Measurements from ENCODE around the gene TEX22.

TEX22 gene

DNA sequence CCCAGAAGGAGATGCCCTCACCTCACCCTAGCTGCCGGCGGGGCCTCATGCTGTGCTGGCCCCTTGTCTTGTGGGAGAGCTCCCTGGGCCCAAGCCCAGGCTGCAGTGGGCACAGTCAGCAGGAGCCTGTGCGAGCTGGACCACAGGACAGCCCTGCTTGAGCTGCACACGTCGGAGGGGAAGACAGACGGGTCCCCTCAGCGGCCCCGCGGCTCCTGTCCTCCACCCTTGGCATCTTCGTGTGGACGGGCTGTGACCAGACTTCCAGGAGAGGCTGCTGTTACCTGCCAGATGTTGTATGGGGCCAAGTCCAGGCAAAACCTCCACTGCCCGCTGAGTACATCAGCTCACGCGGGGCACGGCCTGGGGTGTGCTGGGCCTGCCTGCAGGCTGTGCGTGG lies 9.4 kb upstream of the TEX22 start:
- no peak for DNase-seq (ENCODE audit: low spot score)
- in situ Hi-C loops (cut with MboI; ENCODE audit: low sequenced_read_pairs, unreplicated experiment), result no loop called here
- no peak for TF ChIP-seq CTCF (IDR thresholded peaks at IDR 0.05; ENCODE audit: borderline replicate concordance, control extremely low read depth, extremely low read depth, insufficient read depth, missing control alignments)

GRCh38 chr14:105389534-105389933 lies 8.8 kb upstream of the TEX22 start:
- no peak for TF ChIP-seq CTCF (IDR thresholded peaks at IDR 0.05; ENCODE audit: borderline replicate concordance, control extremely low read depth, extremely low read depth, insufficient read depth, missing control alignments)
- in situ Hi-C loops (cut with MboI; ENCODE audit: low sequenced_read_pairs, unreplicated experiment), result no loop called here
- no peak for DNase-seq (ENCODE audit: low spot score)

DNA sequence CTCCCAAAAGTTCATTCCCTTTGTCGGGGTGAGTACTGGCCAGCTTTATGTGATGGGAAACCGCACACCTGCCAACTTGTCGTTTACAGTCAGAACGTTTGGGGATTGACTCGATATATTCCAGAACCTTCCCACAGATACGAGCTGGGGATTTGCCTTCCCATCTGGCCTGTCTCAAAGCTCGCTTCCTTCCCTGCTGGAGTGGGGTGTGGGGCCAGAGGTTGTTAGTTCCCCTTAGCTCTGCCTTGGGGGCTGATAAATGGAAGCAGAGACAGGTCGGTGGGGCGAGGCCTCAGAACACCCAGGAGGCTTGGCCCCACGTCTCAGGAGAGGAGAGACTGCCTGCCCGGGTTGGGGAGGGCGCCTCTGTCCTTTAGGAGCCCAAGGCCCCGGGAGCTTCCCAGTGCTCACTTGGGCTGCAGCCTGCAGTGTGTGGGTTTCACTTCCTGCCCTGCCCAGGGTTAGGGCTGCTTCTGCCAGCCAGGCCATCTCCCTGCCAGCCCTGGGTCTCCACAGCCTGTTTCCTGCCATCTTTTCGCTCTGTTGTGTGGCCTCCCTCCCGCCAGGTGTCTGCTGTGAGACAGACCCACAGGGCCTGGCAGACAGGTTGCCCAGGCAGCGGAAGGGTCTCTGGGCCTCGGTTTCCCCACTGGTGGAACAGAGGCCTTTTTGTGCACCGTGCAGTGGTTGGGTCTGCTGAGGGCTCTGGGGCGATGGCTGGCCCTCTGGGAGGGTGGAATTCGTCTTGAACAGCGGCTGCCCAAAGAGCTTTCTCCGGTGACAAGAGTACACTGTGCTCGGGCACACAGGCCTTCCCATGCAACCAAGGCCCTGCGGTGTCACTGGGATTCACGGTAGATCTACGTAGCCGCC lies 8.1 kb upstream of the TEX22 start:
- DNase-seq (ENCODE audit: low spot score), result no peak
- TF ChIP-seq CTCF (IDR thresholded peaks at IDR 0.05; ENCODE audit: borderline replicate concordance, control extremely low read depth, extremely low read depth, insufficient read depth, missing control alignments), result no peak
- in situ Hi-C loops (cut with MboI; ENCODE audit: low sequenced_read_pairs, unreplicated experiment), result no loop called here

- in situ Hi-C loops (cut with MboI; ENCODE audit: low sequenced_read_pairs, unreplicated experiment), result no loop called here
- no peak for TF ChIP-seq CTCF (IDR thresholded peaks at IDR 0.05; ENCODE audit: borderline replicate concordance, control extremely low read depth, extremely low read depth, insufficient read depth, missing control alignments)
- DNase-seq (ENCODE audit: low spot score), result no peak
Measured at GRCh38 chr14:105390849-105391500, 7.4 kb upstream of the TEX22 start.

DNA sequence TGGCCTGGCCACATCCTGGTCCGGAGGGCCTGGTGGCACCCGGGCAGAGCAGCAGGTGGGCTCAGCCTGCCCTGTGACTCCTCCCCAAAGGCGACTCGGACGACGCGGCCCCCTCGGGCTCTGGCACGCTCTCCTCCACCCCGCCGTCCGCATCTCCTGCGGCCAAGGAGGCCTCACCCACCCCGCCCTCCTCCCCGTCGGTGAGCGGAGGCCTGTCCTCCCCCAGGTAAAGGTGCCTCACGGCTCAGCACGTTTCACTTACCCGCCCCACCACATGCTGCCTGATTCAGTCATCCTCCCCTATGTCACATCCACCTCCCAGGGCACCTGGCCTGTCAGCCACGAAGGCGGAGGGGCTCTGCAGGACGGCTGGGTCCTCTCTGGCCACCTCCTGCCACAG lies 6.8 kb upstream of the TEX22 start:
- in situ Hi-C loops (cut with MboI; ENCODE audit: low sequenced_read_pairs, unreplicated experiment), result no loop called here
- no peak for DNase-seq (ENCODE audit: low spot score)

More for the DNA sequence above, 6.8 kb upstream of the TEX22 start:
- TF ChIP-seq CTCF (IDR thresholded peaks at IDR 0.05; ENCODE audit: borderline replicate concordance, control extremely low read depth, extremely low read depth, insufficient read depth, missing control alignments), result no peak
